ENCODE data around the gene KCNH2.

The KCNH2 gene

GRCh38 chr7:150993511-150993910 lies 15.4 kb upstream of the KCNH2 start:
- DNase-seq = no peak

- peak; percentile 77 for DNase-seq
Measured at GRCh38 chr7:150992833-150993302, 14.7 kb upstream of the KCNH2 start.

- peak; percentile 84 for DNase-seq
Measured at GRCh38 chr7:150992051-150992640, 14.0 kb upstream of the KCNH2 start.

- peak; percentile 96 for DNase-seq
Measured at GRCh38 chr7:150990416-150991186, 12.5 kb upstream of the KCNH2 start, which contains the start of gene NOS3. TSS of gene NOS3 (plus strand) at chr7:150991017. CDS start at chr7:150993804, 2,787 bp downstream.

GRCh38 chr7:150989456-150989855 lies 11.3 kb upstream of the KCNH2 start:
- DNase-seq = no peak

GRCh38 chr7:150988230-150989226 lies 10.4 kb upstream of the KCNH2 start:
- peak; percentile 68 for DNase-seq

GRCh38 chr7:150986556-150986955 lies 8.4 kb upstream of the KCNH2 start:
- DNase-seq = no peak

GRCh38 chr7:150986099-150986512 lies 8.0 kb upstream of the KCNH2 start:
- peak; percentile 91 for DNase-seq

- peak; percentile 49 for DNase-seq
Measured at GRCh38 chr7:150983893-150984368, 5.8 kb upstream of the KCNH2 start.

GRCh38 chr7:150982351-150982750 lies 4.2 kb upstream of the KCNH2 start:
- no peak for DNase-seq

- DNase-seq = no peak
Measured at GRCh38 chr7:150981644-150982043, 3.5 kb upstream of the KCNH2 start.

- DNase-seq = no peak
Measured at GRCh38 chr7:150980663-150981062, 2.5 kb upstream of the KCNH2 start.

GRCh38 chr7:150979713-150980390 lies 1.7 kb upstream of the KCNH2 start:
- peak; percentile 79 for DNase-seq

- DNase-seq = peak; percentile 76
Measured at GRCh38 chr7:150977382-150978125, 567 bp downstream of the KCNH2 start.

GRCh38 chr7:150976529-150977381 lies 1.4 kb downstream of the KCNH2 start:
- DNase-seq = peak; percentile 90

- peak; percentile 78 for DNase-seq
Measured at GRCh38 chr7:150975536-150976319, 2.4 kb downstream of the KCNH2 start.

- peak; percentile 94 for DNase-seq
Measured at GRCh38 chr7:150974468-150975391, 3.4 kb downstream of the KCNH2 start.

All from DMS53 (cell line).